Sigmoid colon (tissue), 4 donors: ENCODE measurements around the gene SH2B2.
"Not testable (repeated sequence)": the region's sequence is repeated elsewhere in the genome, so short reads cannot be mapped to it uniquely, and the experiment has no call there.

Experiments
- CTCF ChIP-seq, 4 experiments: fragments of 450-650 bp in 3 of 4; fragments of 200-600 bp in 1 of 4; IDR thresholded peaks; one replicate each; pipeline ENCODE4 v1.5.1; 2016 to 2019; ENCODE audit warnings: antibody characterized with exemption in 4 of 4, mild to moderate bottlenecking in 3 of 4, moderate library complexity in 2 of 4
- POLR2AphosphoS5 ChIP-seq, 4 donors: sonication (generic); formaldehyde crosslinking; IDR thresholded peaks; one replicate each; pipeline ENCODE4 v1.6.1; 2017; ENCODE audit warnings: antibody characterized with exemption in 4 of 4

GRCh38 chr7:102356344-102356743 lies 69.7 kb downstream of the SH2B2 start, which contains the start of gene SPDYE6:
- TF ChIP-seq CTCF, POLR2AphosphoS5 (IDR thresholded peaks at IDR 0.05): not testable (repeated sequence)
